Muscle layer of colon (tissue), 2 donors: Measurements from ENCODE around the gene RCL1.
"Not testable (repeated sequence)": the region's sequence is repeated elsewhere in the genome, so short reads cannot be mapped to it uniquely, and the experiment has no call there.

Experiments used
- H3K27ac ChIP-seq: one replicate; pipeline ENCODE4 v1.7.0; 2013; ENCODE audit warnings: low read depth, mild to moderate bottlenecking, low read length, moderate library complexity
- H3K27me3 ChIP-seq, 2 donors: one replicate each; pipeline ENCODE4 v1.7.0; 2013; ENCODE audit warnings: low read length in 2 of 2, mild to moderate bottlenecking in 2 of 2; ENCODE audit not compliant: insufficient read depth in 2 of 2, control insufficient read depth in 1 of 2
- H3K36me3 ChIP-seq: one replicate; pipeline ENCODE4 v1.7.0; 2013; ENCODE audit warnings: mild to moderate bottlenecking, low read length; ENCODE audit not compliant: insufficient read depth
- H3K4me1 ChIP-seq: one replicate; pipeline ENCODE4 v1.7.0; 2013; ENCODE audit warnings: mild to moderate bottlenecking, low read length; ENCODE audit not compliant: insufficient read depth
- H3K4me3 ChIP-seq, 2 donors: one replicate each; pipeline ENCODE4 v1.7.0; 2013; ENCODE audit warnings: low read length in 2 of 2, low read depth in 1 of 2, mild to moderate bottlenecking in 1 of 2, moderate library complexity in 1 of 2
- H3K9ac ChIP-seq: one replicate; pipeline ENCODE4 v1.7.0; 2013; ENCODE audit warnings: low read length
- H3K9me3 ChIP-seq: one replicate; pipeline ENCODE4 v1.7.0; 2013; ENCODE audit warnings: mild to moderate bottlenecking, low read length
- donor health status: abdominal sarcoma.
- donor health status: Adenocarcinoma of cecum.

The RCL1 gene

DNA sequence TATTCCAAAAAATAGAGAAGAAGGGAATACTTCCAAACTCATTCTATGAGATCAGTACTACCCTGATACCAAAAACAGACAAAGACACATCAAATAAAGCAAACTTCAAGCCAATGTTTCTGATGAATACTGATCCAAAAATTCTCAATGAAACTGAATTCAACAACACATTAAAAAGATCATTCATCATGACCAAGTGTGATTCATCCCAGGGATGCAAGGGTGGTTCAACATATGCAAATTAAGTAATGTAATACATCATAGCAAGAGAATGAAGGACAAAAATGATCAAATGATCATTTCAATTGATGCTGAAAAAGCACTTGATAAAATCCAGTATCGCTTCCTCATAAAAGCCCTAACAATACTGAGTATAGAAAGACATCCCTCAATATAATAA is 4.9 kb upstream of the RCL1 start:
- Histone ChIP-seq H3K4me3 (no peak overlapping the region), H3K9ac (no peak overlapping the region), H3K27ac (no peak overlapping the region), H3K4me1 (no peaks in the 10 kb centered on the region), H3K36me3 (no peaks in the 10 kb centered on the region), H3K27me3 (no peaks in the 10 kb centered on the region), H3K9me3 (no peaks in the 10 kb centered on the region)

DNA sequence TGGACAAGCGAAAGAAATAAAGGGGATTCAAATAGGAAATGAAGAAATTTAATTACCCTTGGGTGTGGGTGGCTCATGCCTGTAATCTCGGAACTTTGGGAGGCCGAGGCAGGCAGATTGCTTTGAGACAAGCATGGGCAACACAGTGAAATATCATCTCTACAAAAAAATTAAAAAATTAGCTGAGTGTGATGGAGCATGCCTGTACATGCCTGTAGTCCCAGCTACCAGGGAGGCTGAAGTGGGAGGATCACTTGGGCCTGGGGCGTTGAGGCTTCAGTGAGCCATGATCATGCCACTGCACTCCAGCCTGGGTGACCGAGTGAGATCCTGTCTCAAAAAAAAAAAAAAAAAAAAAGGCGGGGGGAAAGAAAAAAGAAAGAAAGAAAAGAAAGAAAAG is 4.0 kb upstream of the RCL1 start:
- H3K9ac ChIP-seq: no peak overlapping the region
- no peaks in the 10 kb centered on the region for H3K27me3 ChIP-seq
- H3K4me1 ChIP-seq: peaks cover 4% of the 10 kb centered on the region
- no peak overlapping the region for H3K27ac ChIP-seq
- H3K4me3 ChIP-seq: no peak overlapping the region
- no peaks in the 10 kb centered on the region for H3K36me3 ChIP-seq
- H3K9me3 ChIP-seq: no peaks in the 10 kb centered on the region

DNA sequence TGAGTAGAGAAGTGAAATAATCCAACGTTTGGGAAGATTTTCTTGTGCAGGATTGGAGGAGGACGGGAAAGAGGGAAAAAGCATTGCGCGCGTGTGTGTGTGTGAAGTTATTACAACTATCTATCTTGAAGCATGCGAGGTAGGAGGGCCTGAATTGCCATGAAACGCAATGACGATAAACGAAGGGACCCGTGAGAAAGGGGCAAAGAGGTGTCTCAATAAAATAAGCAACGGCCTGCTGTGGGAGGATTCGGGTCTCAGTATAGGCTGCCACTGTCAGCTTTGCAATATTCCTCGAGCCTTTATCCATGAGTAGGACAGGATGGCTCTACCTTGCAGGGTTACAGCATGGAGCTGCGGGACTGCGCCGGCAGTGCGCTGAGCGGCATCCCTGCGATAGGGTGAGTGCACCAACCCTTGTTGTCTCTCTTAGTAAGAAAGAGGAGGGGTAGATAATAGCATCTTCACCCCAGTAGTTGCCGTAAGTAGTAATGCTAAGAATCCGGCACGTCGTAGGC is 631 bp upstream of the RCL1 start:
- Histone ChIP-seq H3K4me3 (peak overlapping the region; percentile 54 to 63), H3K27me3 (no peaks in the 10 kb centered on the region), H3K27ac (peak overlapping the region; percentile 19), H3K4me1 (peaks cover 8% of the 10 kb centered on the region), H3K36me3 (no peaks in the 10 kb centered on the region), H3K9me3 (no peaks in the 10 kb centered on the region), H3K9ac (no peak overlapping the region)

DNA sequence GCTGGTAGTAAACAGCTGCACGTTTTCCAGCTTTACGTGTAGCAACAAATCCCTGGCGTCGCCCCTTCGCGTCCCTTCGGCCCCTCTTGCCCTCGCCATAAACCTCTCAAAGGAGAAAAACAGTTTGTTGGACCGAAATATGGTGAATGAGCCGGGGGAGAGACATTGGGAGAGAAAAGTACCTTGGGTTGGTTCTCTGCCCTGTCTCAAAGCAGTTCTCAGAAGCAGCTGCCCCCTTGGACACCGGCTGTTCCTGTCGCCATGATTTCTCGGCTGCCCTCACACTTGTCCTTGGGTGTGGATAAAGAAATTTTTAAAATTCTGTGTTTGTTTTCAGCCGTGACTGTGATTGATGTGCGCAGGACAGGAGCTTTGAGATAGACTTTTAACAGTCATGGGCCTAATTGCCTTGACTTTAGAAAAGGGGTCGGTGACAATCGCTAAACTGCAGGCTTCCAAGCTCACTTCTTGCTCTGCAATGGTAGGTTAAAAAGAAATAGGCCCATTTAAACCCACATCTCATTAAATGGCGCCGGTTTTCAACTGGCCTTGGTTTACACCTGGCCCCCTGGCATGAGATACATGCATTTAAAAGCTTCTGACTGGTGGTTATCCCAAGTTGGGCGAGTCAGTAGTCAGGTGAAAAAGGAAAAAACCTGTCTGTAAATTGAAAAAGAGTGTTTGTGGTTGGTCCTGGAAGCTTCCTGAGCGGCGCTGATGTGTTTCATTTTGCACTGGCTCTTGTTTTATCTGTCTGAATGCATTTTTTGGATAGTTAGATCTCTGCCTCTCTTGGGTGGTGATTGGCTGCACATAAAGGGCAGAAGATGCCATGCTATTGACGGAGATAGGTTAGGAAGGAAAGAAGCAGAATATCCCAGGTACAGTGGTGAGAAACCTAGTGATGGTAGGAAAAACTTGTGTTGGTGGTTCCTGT is 983 bp downstream of the RCL1 start:
- peak overlapping the region; percentile 70 for H3K27ac ChIP-seq

DNA sequence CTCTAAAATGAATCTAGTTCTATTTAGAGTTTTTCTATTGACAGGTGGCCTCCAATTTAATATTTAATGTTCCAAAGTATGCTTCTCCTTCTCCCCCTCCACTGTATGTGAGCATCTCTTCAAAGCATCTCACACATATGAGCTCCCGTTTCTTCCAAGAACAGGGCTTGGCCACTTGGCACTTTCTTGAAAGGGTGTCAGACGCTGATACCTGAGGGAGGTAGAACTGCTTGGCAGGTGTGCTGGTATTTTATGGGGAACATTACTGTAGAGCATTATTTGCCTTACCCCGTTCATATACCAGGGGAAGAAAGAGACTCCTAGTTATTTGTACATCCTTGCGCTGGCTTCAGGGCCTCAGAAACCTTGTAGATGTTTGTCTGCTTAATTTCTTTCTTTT is 1.9 kb downstream of the RCL1 start:
- no peaks in the 10 kb centered on the region for H3K36me3 ChIP-seq
- H3K9ac ChIP-seq: no peak overlapping the region
- H3K9me3 ChIP-seq: no peaks in the 10 kb centered on the region
- H3K27ac ChIP-seq: no peak overlapping the region
- peaks cover 24% of the 10 kb centered on the region for H3K4me1 ChIP-seq
- no peak overlapping the region for H3K4me3 ChIP-seq
- no peaks in the 10 kb centered on the region for H3K27me3 ChIP-seq

More for the DNA sequence above, 983 bp downstream of the RCL1 start:
- Histone ChIP-seq H3K36me3 (no peaks in the 10 kb centered on the region), H3K9me3 (no peaks in the 10 kb centered on the region), H3K4me1 (peaks cover 21% of the 10 kb centered on the region), H3K27me3 (no peaks in the 10 kb centered on the region), H3K4me3 (peak overlapping the region; percentile 54 to 84), H3K9ac (peak overlapping the region; percentile 46)

DNA sequence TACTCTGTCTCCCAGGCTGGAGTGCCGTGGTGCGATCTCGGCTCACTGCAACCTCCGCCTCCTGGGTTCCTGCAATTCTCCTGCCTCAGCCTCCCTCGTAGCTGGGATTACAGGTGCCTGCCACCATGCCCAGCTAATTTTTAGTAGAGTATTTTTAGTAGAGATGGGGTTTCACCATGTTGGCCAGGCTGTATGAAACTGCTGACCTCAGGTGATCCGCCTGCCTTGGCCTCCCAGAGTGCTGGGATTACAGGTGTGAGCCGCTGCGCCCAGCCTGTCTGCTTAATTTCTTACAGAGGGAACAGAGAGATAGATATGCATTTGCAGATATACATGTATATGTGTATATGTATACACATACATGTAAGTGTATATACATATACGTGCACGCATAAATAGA is 2.4 kb downstream of the RCL1 start:
- H3K36me3 ChIP-seq, H3K27me3 ChIP-seq, H3K27ac ChIP-seq, H3K9ac ChIP-seq, H3K9me3 ChIP-seq, H3K4me3 ChIP-seq: not testable (repeated sequence)
- peaks cover 24% of the 10 kb centered on the region for H3K4me1 ChIP-seq

DNA sequence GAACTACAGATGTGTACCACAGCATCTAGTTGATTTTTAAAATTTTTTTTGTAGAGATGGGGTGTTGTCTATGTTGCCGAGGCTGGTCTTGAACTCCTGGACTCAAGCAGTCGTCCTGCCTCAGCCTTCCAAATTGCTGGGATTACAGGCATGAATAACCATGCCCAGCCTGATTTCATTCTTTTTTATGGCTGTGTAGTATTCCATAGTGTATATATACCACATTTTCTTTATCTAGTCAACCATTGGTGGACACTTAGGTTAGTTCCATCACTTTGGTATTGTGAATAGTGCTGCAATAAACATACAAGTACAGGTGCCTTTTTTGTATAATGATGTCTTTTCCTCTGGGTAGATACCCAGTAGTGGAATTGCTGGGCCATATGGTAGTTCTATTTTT is 3.8 kb downstream of the RCL1 start:
- Histone ChIP-seq H3K27me3 (no peaks in the 10 kb centered on the region), H3K4me3 (no peak overlapping the region), H3K9me3 (no peaks in the 10 kb centered on the region), H3K27ac (no peak overlapping the region), H3K9ac (no peak overlapping the region), H3K4me1 (peaks cover 24% of the 10 kb centered on the region), H3K36me3 (no peaks in the 10 kb centered on the region)

DNA sequence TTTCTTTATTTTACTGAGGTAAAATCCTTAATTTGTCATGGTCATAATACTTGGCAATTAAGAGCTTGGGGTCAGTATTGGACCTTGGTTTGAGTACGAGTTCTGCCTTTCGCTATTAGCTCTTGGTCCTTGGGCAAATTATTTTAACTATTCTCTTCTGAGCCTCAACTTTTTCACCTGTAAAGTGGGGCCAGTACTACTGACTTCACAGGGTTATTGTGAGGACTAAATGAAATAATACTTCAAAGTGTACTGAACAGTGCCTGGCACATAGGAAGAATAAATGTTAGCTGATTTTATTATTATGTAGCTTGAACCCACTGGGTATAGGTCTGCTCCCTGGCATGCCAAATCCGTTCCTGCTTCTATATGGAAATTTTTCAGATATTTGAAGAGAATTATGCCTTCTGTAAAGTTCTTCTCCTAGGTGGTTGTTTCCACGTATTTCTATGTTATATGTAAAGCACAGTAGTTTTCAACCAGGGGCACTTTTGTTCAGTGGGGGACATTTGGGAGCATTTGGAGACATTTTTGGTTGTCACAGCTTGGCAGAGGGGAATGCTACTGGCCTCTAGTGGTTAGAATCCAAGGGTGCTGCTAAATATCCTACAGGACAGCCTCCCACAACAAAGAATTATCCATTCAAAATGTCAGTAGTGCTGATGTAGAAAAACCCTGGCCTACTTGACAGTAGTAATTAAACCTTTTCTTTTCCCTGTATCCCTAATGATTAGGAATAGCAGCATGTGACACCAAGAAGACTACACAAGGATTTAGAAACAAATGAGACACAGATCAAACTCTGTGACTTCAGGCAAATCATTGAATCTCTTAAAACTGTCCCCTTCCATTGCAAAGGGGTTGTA is 4.5 kb downstream of the RCL1 start:
- no peaks in the 10 kb centered on the region for H3K36me3 ChIP-seq

DNA sequence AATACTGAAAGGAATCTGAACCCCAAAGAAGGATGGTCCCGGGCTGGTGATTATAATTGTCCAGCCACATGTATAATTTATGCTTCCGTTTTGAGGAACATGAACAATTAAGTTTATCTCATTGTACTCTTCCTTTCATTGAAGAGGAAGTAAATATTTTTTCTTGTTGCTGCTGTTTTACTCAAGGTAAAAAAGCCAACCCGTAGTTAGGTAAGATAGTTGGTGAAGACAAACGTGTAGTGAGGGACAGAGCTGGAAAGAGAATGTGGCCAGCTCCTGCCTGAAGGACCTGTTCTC is 5.1 kb downstream of the RCL1 start:
- Histone ChIP-seq H3K9me3 (no peaks in the 10 kb centered on the region), H3K9ac (no peak overlapping the region), H3K4me3 (no peak overlapping the region), H3K27me3 (no peaks in the 10 kb centered on the region), H3K36me3 (no peaks in the 10 kb centered on the region), H3K4me1 (peaks cover 24% of the 10 kb centered on the region), H3K27ac (no peak overlapping the region)

More for the DNA sequence above, 4.5 kb downstream of the RCL1 start:
- Histone ChIP-seq H3K27ac (no peak overlapping the region), H3K4me1 (peaks cover 24% of the 10 kb centered on the region), H3K9ac (no peak overlapping the region), H3K9me3 (no peaks in the 10 kb centered on the region), H3K4me3 (no peak overlapping the region), H3K27me3 (no peaks in the 10 kb centered on the region)

DNA sequence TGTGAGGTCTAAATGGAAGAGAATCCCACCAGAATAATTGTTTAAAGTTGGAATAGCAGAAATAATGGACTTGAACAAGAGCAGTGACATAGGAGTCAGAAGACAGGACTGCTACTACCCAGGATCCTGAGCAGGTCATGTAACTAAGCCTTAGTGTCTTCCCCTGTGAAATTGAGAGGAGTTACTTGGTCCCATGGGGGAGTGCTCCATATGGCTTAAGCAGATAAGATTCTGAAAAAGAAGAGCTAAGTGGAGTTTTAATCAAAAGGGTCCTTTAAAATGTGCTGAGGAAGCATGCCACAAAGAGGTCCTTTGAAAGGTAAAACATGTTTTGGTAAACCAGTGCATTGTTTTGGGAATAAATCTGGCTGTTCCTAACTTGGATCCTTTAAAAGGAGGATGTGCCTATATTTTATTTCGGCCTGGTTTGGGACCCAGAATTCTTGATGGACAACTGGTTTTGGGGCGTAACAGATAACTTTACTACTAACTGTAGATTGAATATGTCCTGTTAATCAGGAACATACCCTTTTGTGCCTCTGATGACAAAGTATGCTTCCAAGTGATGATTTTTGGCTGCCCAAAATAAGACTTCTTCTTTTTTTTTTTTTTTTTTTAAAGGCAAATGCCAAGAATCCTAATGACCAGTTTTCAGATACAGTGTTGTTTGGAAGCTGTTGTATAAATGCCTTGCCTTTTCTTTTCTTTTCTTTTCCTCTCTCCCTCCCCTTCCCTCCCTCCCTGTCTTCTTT is 5.7 kb downstream of the RCL1 start:
- Histone ChIP-seq H3K4me1 (peaks cover 23% of the 10 kb centered on the region), H3K36me3 (no peaks in the 10 kb centered on the region), H3K27ac (no peak overlapping the region), H3K9me3 (no peaks in the 10 kb centered on the region), H3K4me3 (no peak overlapping the region), H3K9ac (no peak overlapping the region), H3K27me3 (no peaks in the 10 kb centered on the region)

DNA sequence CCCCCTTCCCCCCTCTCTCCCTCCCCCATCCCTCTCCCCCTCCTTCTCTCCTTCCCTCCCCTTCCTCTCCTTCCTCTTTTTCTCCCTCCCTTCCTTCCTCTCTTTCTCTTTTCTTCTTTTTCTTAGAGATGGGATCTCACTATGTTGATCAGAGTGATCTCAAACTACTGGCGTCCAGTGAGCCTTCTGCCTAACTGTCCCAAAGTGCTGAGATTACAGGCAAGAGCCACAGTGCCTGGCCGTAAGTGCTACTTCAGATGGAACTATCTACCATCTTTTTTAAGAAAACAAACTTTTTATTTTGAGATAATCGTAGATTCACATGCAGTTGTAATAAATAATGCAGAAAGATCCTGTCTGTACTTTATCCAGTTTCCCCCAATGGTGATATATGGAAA is 6.3 kb downstream of the RCL1 start:
- no peaks in the 10 kb centered on the region for H3K9me3 ChIP-seq
- H3K9ac ChIP-seq: no peak overlapping the region
- H3K27ac ChIP-seq: no peak overlapping the region
- H3K4me3 ChIP-seq: no peak overlapping the region
- H3K36me3 ChIP-seq: no peaks in the 10 kb centered on the region
- H3K4me1 ChIP-seq: peaks cover 17% of the 10 kb centered on the region
- no peaks in the 10 kb centered on the region for H3K27me3 ChIP-seq
